GM12878 (cell line): Measurements from ENCODE around the gene CHST8.

Source experiments
- BHLHE40 ChIP-seq, 2 experiments: fragments of 450-650 bp in 1 of 2; IDR thresholded peaks; 2 replicates each; pipeline ENCODE4 v1.6.1; 2011 to 2017; ENCODE audit warnings: low read depth in 2 of 2, borderline replicate concordance in 1 of 2, improper control_type of control experiment in 1 of 2, low read length in 1 of 2, mild to moderate bottlenecking in 1 of 2
- CEBPB ChIP-seq, 2 experiments: fragments of 150-350 bp in 1 of 2; IDR thresholded peaks; 2 replicates each; pipeline ENCODE4 v1.6.1; 2012 to 2014; ENCODE audit warnings: low read depth in 2 of 2, low read length in 2 of 2, borderline replicate concordance in 1 of 2, inconsistent platforms in 1 of 2
- CREB1 ChIP-seq: IDR thresholded peaks from 2 replicates; pipeline ENCODE4 v1.6.1; 2012; ENCODE audit warnings: low read depth, mild to moderate bottlenecking, inconsistent platforms
- E4F1 ChIP-seq: fragments of 450-650 bp; IDR thresholded peaks from 2 replicates; pipeline ENCODE4 v1.6.1; 2018; ENCODE audit warnings: borderline replicate concordance, mild to moderate bottlenecking; ENCODE audit not compliant: partially characterized antibody
- EP300 ChIP-seq, 2 experiments: fragments of 150-350 bp in 1 of 2; IDR thresholded peaks; 2 replicates each; pipeline ENCODE4 v1.6.1; 2011 to 2012; ENCODE audit warnings: low read depth in 2 of 2, low read length in 2 of 2, borderline replicate concordance in 1 of 2, improper control_type of control experiment in 1 of 2, inconsistent platforms in 1 of 2; ENCODE audit not compliant: control insufficient read depth in 1 of 2
- HDGF ChIP-seq: fragments of 450-650 bp; IDR thresholded peaks from 2 replicates; pipeline ENCODE4 v1.6.1; 2016; ENCODE audit warnings: antibody characterized with exemption
- MYC ChIP-seq: IDR thresholded peaks from 2 replicates; pipeline ENCODE4 v1.6.1; 2011; ENCODE audit warnings: mild to moderate bottlenecking, low read length, moderate library complexity, inconsistent platforms; ENCODE audit not compliant: insufficient read depth, insufficient replicate concordance, insufficient read length, severe bottlenecking
- NR2F1 ChIP-seq: fragments of 450-650 bp; conservative IDR thresholded peaks from 2 replicates; pipeline ENCODE4 v1.6.1; 2017; ENCODE audit warnings: mild to moderate bottlenecking
- PML ChIP-seq: IDR thresholded peaks from 2 replicates; pipeline ENCODE4 v1.6.1; 2012; ENCODE audit warnings: low read length, inconsistent platforms
- POLR2AphosphoS2 ChIP-seq: IDR thresholded peaks from 2 replicates; pipeline ENCODE4 v1.6.1; 2011; ENCODE audit warnings: low read depth, mild to moderate bottlenecking, low read length, improper control_type of control experiment, moderate library complexity
- POLR2AphosphoS5 ChIP-seq: IDR thresholded peaks from 2 replicates; pipeline ENCODE4 v1.6.1; 2011; ENCODE audit warnings: mild to moderate bottlenecking, low read length, inconsistent platforms
- ZNF24 ChIP-seq: fragments of 450-650 bp; IDR thresholded peaks from 2 replicates; pipeline ENCODE4 v1.6.1; 2017; ENCODE audit warnings: antibody characterized with exemption, mild to moderate bottlenecking
- TF ChIP-seq, protein P1 (sequence below), 3 experiments: IDR thresholded peaks in 2 of 3; conservative IDR thresholded peaks in 1 of 3; 2 replicates each; pipeline ENCODE4 v1.5.1; 2011; ENCODE audit warnings: low read depth in 3 of 3, low read length in 3 of 3, mild to moderate bottlenecking in 3 of 3, control low read depth in 2 of 3, moderate library complexity in 2 of 3, inconsistent platforms in 1 of 3, mixed read lengths in 1 of 3; ENCODE audit not compliant: control insufficient read depth in 2 of 3, insufficient read depth in 1 of 3; ENCODE audit errors: extremely low read depth in 1 of 3

DNA sequence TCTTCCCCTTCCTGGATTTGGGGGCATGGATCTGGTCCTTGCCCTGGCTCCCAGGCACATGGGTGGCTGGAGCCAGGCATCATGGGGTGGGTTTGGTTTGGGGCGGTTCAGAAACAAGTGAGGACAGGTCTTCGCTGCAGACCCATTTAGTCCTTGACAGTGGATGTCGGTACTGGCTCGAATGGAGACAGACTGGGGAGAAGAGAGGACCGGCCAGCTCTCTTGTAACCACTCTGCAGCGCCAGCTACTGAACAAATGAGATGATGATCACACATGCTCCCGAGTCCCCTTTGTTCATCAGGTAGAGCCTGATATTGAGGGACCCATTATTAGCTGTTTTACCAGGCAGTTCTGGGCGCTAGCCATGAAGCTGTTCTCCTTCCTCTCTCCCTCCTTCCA, 64.5 kb downstream of the CHST8 start:
- TF ChIP-seq CREB1 (no peak), BHLHE40 (IDR thresholded peaks at IDR 0.05; ENCODE audit: borderline replicate concordance in 1 of 2, low read depth in 2 of 2, low read length in 1 of 2) (no peak), ZNF24 (no peak), POLR2AphosphoS5 (no peak), E4F1 (no peak), EP300 (IDR thresholded peaks at IDR 0.05; ENCODE audit: borderline replicate concordance in 1 of 2, control insufficient read depth in 1 of 2, low read depth in 2 of 2, low read length in 2 of 2) (no peak), CEBPB (IDR thresholded peaks at IDR 0.05; ENCODE audit: borderline replicate concordance in 1 of 2, low read depth in 2 of 2, low read length in 2 of 2) (no peak), NR2F1 (no peak), HDGF (no peak), MYC (no peak), POLR2AphosphoS2 (no peak), PML (no peak)
- TF ChIP-seq, protein P1, sequence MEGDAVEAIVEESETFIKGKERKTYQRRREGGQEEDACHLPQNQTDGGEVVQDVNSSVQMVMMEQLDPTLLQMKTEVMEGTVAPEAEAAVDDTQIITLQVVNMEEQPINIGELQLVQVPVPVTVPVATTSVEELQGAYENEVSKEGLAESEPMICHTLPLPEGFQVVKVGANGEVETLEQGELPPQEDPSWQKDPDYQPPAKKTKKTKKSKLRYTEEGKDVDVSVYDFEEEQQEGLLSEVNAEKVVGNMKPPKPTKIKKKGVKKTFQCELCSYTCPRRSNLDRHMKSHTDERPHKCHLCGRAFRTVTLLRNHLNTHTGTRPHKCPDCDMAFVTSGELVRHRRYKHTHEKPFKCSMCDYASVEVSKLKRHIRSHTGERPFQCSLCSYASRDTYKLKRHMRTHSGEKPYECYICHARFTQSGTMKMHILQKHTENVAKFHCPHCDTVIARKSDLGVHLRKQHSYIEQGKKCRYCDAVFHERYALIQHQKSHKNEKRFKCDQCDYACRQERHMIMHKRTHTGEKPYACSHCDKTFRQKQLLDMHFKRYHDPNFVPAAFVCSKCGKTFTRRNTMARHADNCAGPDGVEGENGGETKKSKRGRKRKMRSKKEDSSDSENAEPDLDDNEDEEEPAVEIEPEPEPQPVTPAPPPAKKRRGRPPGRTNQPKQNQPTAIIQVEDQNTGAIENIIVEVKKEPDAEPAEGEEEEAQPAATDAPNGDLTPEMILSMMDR (IDR thresholded peaks at IDR 0.05 in 2 of 3, conservative IDR thresholded peaks at IDR 0.05 in 1 of 3; ENCODE audit: control insufficient read depth in 2 of 3, extremely low read depth in 1 of 3, insufficient read depth in 1 of 3, low read depth in 3 of 3, low read length in 3 of 3) = no peak
